ENCODE data around the gene CHRNA9.
A peak's percentile ranks its signal among the peaks of the same experiment; 100 is the strongest.
"Not testable (repeated sequence)": the region's sequence is repeated elsewhere in the genome, so short reads cannot be mapped to it uniquely, and the experiment has no call there.

Gene CHRNA9, protein sequence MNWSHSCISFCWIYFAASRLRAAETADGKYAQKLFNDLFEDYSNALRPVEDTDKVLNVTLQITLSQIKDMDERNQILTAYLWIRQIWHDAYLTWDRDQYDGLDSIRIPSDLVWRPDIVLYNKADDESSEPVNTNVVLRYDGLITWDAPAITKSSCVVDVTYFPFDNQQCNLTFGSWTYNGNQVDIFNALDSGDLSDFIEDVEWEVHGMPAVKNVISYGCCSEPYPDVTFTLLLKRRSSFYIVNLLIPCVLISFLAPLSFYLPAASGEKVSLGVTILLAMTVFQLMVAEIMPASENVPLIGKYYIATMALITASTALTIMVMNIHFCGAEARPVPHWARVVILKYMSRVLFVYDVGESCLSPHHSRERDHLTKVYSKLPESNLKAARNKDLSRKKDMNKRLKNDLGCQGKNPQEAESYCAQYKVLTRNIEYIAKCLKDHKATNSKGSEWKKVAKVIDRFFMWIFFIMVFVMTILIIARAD

DNA sequence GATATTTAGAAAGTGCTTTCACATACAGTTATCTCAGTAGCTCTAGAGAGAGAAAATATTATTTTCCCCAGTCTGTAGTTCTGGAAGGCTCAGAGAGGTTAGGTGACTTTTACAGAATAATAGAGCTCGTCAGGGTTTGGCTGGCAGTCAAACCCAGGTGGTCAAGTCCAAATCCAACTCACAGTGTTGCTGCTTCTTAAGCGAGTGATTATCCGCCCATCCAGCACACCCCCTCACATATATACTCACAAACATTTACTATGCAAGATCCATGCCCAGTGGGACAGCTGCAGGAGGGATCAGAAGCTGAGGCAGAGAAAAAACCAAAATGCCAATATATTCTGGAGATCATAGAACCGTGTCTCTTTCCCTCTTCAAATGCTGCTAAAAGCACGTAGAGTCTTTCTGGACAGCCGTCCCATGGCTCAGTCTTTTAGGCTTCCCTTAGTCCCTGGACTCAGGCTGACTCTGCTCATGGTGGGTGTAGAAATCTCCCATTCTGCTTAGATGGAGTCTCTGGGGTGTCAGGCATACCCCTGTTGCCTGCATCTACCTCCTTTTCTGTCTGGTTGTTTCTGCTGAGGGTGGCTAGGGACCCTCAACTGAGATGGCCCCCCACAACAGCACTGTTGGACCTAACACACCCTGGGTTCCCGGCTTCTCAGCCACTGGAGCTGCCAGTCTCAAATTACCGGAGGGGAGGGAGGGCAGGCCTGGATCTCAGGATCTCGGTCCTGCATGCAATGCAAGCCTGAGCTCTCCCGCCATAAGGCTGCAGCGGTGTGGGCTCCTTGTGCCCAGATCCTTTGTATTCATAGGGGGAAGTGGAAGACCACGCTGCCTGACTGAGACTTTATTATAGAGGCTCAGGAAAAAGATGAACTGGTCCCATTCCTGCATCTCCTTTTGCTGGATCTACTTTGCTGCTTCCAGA, at the start of gene CHRNA9:
TSS of gene CHRNA9 (plus strand) at position 743 of the 934 bp plus-strand sequence. CDS start at position 878, 135 bp downstream.
- DNase-seq: no peak

- no peak for DNase-seq
Observed at GRCh38 chr4:40285692-40286091, 49.4 kb upstream of the CHRNA9 start.

- no peak for DNase-seq
Observed at GRCh38 chr4:40288566-40288965, 46.6 kb upstream of the CHRNA9 start.

DNA sequence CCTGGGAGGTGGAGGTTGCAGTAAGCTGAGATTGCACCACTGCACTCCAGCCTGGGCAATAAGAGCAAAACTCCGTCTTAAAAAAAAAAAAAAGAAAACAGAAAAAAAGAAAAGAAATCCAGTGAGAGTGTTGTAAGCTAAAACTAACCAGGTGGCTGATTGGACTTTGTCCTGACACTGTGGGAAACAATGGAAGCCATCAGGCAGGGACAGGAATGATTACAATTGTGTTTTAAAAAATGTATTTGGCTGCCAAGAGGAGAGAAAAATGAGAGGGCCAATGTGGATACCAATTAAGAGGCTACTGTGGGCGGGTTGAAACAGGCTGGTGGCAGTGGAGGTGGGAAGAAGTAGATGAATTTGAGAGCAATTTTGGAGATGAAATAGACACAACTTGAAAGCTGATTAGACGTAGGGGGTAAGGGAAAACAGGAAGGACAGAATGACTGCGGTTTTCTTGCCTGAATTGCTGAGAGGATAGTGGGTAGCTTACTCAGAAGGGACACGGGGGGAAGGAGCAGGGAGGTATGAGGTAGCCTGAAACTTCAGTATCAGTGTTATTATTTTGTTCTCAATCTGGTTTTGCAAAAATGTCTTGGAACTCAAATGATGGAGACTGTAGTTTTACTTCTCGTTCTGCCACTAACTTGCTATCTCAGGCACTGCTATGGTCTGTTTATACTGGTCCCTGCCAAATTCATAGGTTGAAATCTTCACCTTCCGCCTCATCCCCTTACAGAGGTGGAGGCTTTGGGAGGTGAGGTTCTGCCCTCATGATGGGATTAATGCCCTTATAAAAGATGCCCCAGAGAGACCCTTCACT, 45.6 kb upstream of the CHRNA9 start:
- no peak for DNase-seq

DNA sequence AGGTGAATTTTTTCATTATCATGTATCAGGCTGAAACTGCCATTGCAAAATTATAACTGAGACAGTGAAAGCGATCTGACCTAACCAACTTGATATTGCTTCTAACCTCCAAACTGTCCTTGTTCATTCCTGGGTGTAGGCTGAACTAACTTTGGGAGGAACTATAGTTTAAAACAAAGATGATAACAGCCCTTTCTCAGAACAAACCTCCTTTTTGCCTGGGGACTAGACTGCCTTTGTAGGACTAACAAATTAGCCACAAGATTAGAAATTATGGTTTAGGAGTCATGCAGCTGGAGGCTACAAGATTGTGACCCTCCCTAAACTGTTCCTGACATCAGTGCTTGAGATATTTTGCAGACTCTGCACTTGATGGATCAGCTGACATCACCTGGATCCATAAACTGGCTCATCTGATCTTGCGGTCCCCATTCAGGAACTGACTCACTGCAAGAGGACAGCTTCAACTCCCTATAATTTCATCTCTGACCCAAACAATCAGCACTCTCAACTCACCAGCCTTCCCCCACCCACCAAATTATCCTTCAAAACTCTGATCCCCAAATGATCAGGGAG, 44.4 kb upstream of the CHRNA9 start:
- DNase-seq: not testable (repeated sequence)

GRCh38 chr4:40292313-40292759, 42.8 kb upstream of the CHRNA9 start:
- DNase-seq: no peak

GRCh38 chr4:40294339-40294738, 40.8 kb upstream of the CHRNA9 start:
- DNase-seq: no peak

- not testable (repeated sequence) for DNase-seq
Observed at GRCh38 chr4:40295030-40295429, 40.1 kb upstream of the CHRNA9 start.

DNA sequence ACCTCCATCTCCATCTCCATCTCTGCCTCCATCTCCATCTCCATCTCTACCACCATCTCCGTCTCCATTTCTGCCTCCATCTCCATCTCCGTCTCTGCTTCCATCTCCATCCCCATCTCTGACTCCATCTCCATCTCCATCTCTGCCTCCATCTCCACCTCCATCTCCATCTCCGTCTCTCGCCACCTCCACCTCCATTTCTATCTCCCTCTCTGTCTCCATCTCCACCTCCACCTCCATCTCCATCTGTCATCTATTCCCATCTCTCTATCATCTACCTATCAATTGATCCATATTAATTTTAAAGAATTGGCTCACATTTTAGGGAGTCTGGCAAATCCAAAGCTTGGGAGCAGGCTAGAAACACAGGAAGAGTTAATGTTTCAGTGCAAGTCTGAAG, 39.6 kb upstream of the CHRNA9 start:
- DNase-seq: no peak

- DNase-seq: no peak
Observed at GRCh38 chr4:40299126-40299525, 36.0 kb upstream of the CHRNA9 start.

- no peak for DNase-seq
Observed at GRCh38 chr4:40299811-40300292, 35.3 kb upstream of the CHRNA9 start.

GRCh38 chr4:40300371-40301162, 34.6 kb upstream of the CHRNA9 start:
- DNase-seq: no peak

DNA sequence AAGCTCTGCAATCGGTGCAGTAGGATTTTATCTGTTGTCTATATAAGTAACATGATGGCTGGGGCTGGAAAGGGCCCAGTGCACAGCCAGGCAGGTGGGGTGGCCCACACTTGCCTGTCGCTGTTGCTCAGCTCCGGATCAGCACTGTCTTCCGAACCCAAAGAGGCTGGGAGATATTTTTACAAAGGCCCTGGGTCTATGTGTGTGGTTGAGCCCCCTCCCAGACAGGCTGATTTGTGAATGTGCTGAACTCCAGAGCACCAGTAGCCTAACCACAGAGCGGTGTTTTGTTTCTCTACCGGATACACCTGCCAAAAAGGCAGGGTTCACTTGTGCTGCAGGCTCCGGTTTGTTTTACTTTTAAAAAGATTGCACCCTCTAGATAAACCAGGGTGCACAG, 33.5 kb upstream of the CHRNA9 start:
- DNase-seq: peak; percentile 63

GRCh38 chr4:40303751-40304150, 31.4 kb upstream of the CHRNA9 start:
- DNase-seq: no peak

DNA sequence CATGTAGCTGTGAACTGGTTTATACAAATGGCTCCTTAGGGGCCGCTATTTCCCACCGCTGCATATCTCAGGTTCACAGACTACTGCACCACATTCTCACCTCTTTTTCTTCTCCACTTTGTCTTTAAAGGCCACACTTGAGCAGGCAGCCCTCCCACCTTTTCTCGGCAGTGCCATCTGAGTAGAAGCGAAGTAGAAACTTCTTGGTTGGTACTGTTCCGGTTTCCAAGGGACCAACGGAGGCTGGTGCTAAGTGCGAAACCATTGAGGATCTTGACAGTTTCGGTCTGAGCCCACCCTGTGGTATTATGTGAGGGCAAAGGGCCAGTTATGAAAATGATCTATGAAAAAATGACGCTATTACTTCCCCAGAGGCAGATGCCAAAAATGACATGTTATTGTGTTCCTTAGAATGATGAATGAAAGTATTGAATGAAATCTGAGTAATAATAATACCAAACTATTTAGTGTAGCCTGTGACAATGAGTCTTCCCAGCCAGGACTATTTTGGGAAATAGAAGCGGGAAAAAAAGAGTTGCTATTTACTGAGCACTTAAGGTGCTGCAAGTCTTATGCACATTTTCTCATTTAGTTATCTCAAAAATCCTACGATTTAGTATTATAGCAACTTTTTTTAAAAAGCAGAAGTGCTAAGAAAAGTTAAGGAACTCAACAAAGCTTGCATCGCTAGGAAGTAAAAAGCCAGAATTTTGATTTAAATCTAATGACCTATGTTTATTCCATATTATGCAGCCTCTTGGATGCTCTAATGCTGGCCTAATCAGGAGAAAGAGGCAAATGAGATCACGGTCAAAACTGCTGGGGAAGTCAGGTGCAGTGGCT, 29.6 kb upstream of the CHRNA9 start:
- DNase-seq: no peak

GRCh38 chr4:40306226-40306625, 28.9 kb upstream of the CHRNA9 start:
- no peak for DNase-seq

GRCh38 chr4:40306976-40307375, 28.2 kb upstream of the CHRNA9 start:
- no peak for DNase-seq

DNA sequence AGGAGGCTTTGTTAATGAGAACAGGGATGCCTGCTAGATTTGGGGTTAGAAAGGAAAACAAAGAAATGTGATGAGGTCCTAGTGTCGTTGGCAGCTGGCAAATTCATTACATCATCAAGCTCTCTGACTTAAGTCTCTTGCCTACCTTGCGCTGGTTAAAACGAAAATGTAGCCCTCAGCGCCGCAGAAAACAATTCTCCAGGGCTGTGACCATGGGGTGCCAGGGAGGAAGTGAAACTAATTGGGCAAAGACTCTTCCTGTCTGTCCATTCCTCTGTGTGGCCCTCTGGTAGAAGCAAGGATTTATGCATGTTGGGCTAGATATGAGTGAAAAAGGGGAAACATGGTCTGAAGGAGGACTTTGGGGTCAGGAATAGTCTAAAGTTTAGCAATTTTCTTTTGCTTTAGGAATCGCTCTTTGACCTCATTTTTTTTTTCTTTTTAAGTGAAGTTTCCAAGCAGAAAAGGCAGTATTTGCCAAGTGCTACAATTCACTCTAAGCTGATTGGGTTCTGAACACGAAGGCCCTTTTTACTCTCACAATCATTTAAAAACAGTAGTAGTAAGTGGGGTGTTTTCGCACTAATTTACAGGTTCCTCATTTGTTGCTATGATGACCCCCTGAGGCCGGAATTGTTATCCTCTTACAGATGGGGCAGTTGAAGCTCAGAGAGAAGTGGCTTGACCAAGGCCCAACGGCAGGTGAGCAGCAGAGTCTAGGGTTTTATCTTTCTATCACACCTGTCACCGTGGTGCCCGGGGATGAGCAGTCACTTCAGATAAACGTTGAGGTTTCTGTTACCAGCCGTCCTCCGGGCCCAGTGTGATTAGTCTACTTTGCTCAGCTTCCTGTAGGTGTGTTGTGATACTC, 27.3 kb upstream of the CHRNA9 start:
- peak; percentile 67 for DNase-seq

- no peak for DNase-seq
Observed at GRCh38 chr4:40308528-40309122, 26.5 kb upstream of the CHRNA9 start.
